ENCODE data around the gene CMIP.

Gene CMIP

GRCh38 chr16:81532491-81533174, 88.0 kb downstream of the CMIP start:
- TF ChIP-seq, protein P1, sequence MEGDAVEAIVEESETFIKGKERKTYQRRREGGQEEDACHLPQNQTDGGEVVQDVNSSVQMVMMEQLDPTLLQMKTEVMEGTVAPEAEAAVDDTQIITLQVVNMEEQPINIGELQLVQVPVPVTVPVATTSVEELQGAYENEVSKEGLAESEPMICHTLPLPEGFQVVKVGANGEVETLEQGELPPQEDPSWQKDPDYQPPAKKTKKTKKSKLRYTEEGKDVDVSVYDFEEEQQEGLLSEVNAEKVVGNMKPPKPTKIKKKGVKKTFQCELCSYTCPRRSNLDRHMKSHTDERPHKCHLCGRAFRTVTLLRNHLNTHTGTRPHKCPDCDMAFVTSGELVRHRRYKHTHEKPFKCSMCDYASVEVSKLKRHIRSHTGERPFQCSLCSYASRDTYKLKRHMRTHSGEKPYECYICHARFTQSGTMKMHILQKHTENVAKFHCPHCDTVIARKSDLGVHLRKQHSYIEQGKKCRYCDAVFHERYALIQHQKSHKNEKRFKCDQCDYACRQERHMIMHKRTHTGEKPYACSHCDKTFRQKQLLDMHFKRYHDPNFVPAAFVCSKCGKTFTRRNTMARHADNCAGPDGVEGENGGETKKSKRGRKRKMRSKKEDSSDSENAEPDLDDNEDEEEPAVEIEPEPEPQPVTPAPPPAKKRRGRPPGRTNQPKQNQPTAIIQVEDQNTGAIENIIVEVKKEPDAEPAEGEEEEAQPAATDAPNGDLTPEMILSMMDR (IDR thresholded peaks at IDR 0.05): no peak

GRCh38 chr16:81533175-81533507, 88.5 kb downstream of the CMIP start:
- TF ChIP-seq, protein P1 (IDR thresholded peaks at IDR 0.05): no peak

DNA sequence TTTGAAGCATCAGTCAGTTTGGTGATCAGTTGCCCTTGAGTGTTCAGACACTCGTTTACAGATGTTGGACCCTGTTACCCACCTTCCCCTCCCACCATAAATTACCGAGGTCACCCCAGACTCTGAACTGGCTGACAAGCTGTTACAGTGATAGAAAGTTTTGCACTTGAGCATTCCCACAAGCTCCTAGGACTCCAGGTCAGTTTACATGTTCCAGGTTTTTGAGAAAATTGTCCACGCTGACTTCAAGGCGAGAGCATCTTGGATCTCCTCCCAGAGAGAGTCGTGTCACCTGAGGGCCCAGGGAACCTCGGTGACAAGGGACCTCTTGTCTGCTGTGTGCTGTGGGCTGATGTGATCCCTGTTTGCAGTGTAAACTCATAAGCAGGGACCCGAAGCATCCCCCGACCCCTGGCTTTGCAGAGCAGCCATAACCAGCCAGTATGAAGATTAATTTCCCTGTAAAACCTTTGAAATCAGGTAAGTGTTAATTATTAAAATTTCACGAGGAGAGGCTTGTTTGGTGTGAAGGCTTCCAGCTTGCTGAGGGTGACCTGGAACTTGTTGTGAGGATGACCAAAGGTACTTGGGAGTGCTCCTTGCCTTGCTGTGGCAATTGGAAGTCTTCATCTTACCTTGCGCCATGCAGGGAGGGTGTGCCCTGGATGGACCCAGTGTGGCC, 91.2 kb downstream of the CMIP start:
- TF ChIP-seq, protein P1 (IDR thresholded peaks at IDR 0.05): no peak

DNA sequence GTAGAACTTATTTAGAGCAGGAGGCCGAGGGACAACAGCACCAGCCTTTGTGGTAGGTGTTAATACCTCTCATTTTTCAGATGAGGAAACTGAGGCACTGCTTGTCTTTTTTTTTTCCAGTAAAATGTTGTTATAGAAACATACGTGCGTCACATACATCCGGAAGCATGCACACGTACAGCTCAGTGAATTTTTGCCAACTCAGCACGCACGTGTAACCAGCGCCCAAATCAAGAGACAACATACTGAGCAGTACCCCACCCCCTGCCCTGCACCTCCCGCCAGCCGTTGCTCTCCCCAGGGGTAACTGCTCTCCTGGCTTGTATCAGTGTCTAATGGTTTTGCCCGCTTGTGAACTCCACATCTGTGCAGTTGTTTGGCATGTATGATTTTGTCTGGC, 92.0 kb downstream of the CMIP start:
- TF ChIP-seq, protein P1 (IDR thresholded peaks at IDR 0.05): no peak

GRCh38 chr16:81537721-81538561, 93.3 kb downstream of the CMIP start:
- TF ChIP-seq, protein P1 (IDR thresholded peaks at IDR 0.05): no peak

DNA sequence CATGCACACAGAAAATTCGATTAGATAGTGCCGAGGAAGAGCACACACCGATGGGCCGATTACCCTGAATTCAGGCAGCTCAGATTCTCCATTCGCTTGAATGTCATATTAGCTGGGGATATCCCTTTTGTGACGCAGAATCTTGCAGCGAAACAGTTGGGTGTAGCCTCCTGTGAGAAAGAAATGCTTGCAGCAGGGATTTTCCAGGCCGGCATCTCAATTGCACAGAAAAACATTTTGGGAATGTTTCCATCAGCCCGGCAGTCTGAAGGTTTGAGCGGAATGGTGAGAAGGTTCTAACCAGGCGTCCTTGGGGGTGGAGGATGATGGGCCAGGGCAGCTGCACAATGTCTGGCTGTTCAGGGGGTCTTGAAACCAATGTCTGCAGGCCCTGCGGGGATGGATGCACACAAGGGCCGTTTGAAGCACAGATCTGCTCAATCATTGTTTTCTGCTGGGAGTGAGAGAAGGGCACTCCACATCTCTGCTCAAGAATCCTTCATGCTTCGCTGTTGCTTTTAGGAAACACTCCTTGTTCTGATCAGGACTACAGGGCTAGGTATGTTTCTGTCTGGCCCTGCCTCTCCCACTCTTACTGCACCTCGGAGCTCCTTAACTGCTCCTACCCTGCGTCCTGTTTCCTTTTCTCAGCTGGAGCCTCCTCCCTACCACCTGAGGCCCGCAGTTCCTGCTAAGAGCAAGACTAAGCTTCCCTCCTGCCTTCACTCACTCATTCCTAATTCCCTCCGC, 94.6 kb downstream of the CMIP start:
- TF ChIP-seq, protein P1 (IDR thresholded peaks at IDR 0.05): no peak

Data from LNCAP (cell line).